Stimulated activated naive CD4-positive, alpha-beta T cell treated with Interleukin-2 at 50 U/mL for 16 hours (primary cell): ENCODE measurements around the gene ACVR1B.

Experiments used
- DNase-seq: peaks from one replicate; lab custom pipeline; 2025; lab: John Stamatoyannopoulos, UW

Gene ACVR1B

GRCh38 chr12:52023182-52023975, 71.9 kb downstream of the ACVR1B start:
- peak; percentile 91 for DNase-seq

- DNase-seq, result peak; percentile 30
These were observed 72.6 kb downstream of the ACVR1B start for GRCh38 chr12:52023976-52024688.

GRCh38 chr12:52024845-52025230, 73.3 kb downstream of the ACVR1B start:
- DNase-seq, result peak; percentile 19

- DNase-seq, result no peak
These were observed 74.8 kb downstream of the ACVR1B start for GRCh38 chr12:52026263-52026662.

GRCh38 chr12:52027085-52027843, 75.8 kb downstream of the ACVR1B start:
- DNase-seq, result no peak

GRCh38 chr12:52029685-52030084, 78.2 kb downstream of the ACVR1B start:
- no peak for DNase-seq

GRCh38 chr12:52032446-52032803, 80.9 kb downstream of the ACVR1B start:
- DNase-seq, result no peak

GRCh38 chr12:52032804-52033445, 81.4 kb downstream of the ACVR1B start:
- DNase-seq, result peak; percentile 89

- DNase-seq, result no peak
These were observed 82.1 kb downstream of the ACVR1B start for GRCh38 chr12:52033446-52034140.

GRCh38 chr12:52035190-52035589, 83.7 kb downstream of the ACVR1B start:
- DNase-seq, result no peak

- DNase-seq, result no peak
These were observed 84.4 kb downstream of the ACVR1B start for GRCh38 chr12:52035926-52036325.

GRCh38 chr12:52036587-52037171, 85.2 kb downstream of the ACVR1B start:
- peak; percentile 72 for DNase-seq

GRCh38 chr12:52037248-52037861, 85.9 kb downstream of the ACVR1B start:
- DNase-seq, result no peak

GRCh38 chr12:52038447-52038846, 86.9 kb downstream of the ACVR1B start:
- DNase-seq, result no peak

GRCh38 chr12:52041035-52041434, 89.5 kb downstream of the ACVR1B start:
- DNase-seq, result no peak

GRCh38 chr12:52041695-52042123, 90.2 kb downstream of the ACVR1B start:
- peak; percentile 18 for DNase-seq

- DNase-seq, result no peak
These were observed 91.3 kb downstream of the ACVR1B start for GRCh38 chr12:52042706-52043385.

- DNase-seq, result no peak
These were observed 92.1 kb downstream of the ACVR1B start for GRCh38 chr12:52043386-52044212.

- no peak for DNase-seq
These were observed 92.9 kb downstream of the ACVR1B start for GRCh38 chr12:52044292-52044983.
